Measurements from ENCODE around the gene PEX7. TPM values are rescaled to one million over a fixed set of nuclear protein-coding genes. Genes with fewer than 3 reads are reported as not detected.

Gene PEX7
- total RNA-seq, 1 experiment from 2014 or later = 9.9 TPM

- 0 out of 2 replicates have a peak, but pooled peaks cover 3% of the 10 kb centered on the region for H3K4me1 ChIP-seq (ENCODE audit: insufficient read depth, low read length)
- no peaks in the 10 kb centered on the region for H4K20me1 ChIP-seq (ENCODE audit: low read length)
- no peaks in the 10 kb centered on the region for H3K9me3 ChIP-seq (ENCODE audit: low read length)
- H3K4me3 ChIP-seq (ENCODE audit: low read length) = no peak overlapping the region
- no peaks in the 10 kb centered on the region for H3K79me2 ChIP-seq (ENCODE audit: low read length)
- no TSS peak for BruUV-seq (replicated peaks)
- H3K27me3 ChIP-seq (ENCODE audit: low read length) = no peaks in the 10 kb centered on the region
- no peaks in the 10 kb centered on the region for H3K36me3 ChIP-seq (ENCODE audit: low read depth, low read length)
- H3K9me2 ChIP-seq (replicated peaks; ENCODE audit: low read length) = no peaks in the 10 kb centered on the region
- DNase-seq = no peak
- no peak for TF ChIP-seq EZH2 (IDR thresholded peaks at IDR 0.05; ENCODE audit: low read length, unreplicated experiment)
- no peak for TF ChIP-seq EZH2phosphoT487 (IDR thresholded peaks at IDR 0.05; ENCODE audit: borderline replicate concordance, low read length)
- no peak for TF ChIP-seq CTCF (conservative IDR thresholded peaks at IDR 0.05; ENCODE audit: low read depth, low read length)
- H3K9ac ChIP-seq (ENCODE audit: low read length) = no peak overlapping the region
- no peak for ATAC-seq
- CTCF ChIA-PET = no interaction called here
- POLR2A ChIA-PET (ENCODE audit: unreplicated experiment) = no interaction called here
- intact Hi-C loops (cut with micrococcal nuclease) = no loop called here
- no peak overlapping the region for H3K27ac ChIP-seq (ENCODE audit: low read length)
- H3F3A ChIP-seq (ENCODE audit: low read length, unreplicated experiment) = no peaks in the 10 kb centered on the region
- no peak overlapping the region for H3K4me2 ChIP-seq (ENCODE audit: low read length)
- H2AFZ ChIP-seq (ENCODE audit: low read length) = no peak overlapping the region
These were observed 68.6 kb downstream of the PEX7 start for GRCh38 chr6:136890986-136891385.

- no peak overlapping the region for H3K27ac ChIP-seq (ENCODE audit: low read length)
- H3K4me2 ChIP-seq (ENCODE audit: low read length) = no peak overlapping the region
- H3K4me1 ChIP-seq (ENCODE audit: insufficient read depth, low read length) = 0 out of 2 replicates have a peak, but pooled peaks cover 3% of the 10 kb centered on the region
- no TSS peak for BruUV-seq (replicated peaks)
- H3F3A ChIP-seq (ENCODE audit: low read length, unreplicated experiment) = no peaks in the 10 kb centered on the region
- TF ChIP-seq EZH2 (IDR thresholded peaks at IDR 0.05; ENCODE audit: low read length, unreplicated experiment) = no peak
- TF ChIP-seq EZH2phosphoT487 (IDR thresholded peaks at IDR 0.05; ENCODE audit: borderline replicate concordance, low read length) = no peak
- no peak for TF ChIP-seq CTCF (conservative IDR thresholded peaks at IDR 0.05; ENCODE audit: low read depth, low read length)
- H2AFZ ChIP-seq (ENCODE audit: low read length) = no peak overlapping the region
- ATAC-seq (no peak), DNase-seq (no peak)
- no peak overlapping the region for H3K9ac ChIP-seq (ENCODE audit: low read length)
- ChIA-PET CTCF (no interaction called here), POLR2A (ENCODE audit: unreplicated experiment) (no interaction called here)
- H3K9me2 ChIP-seq (replicated peaks; ENCODE audit: low read length) = no peaks in the 10 kb centered on the region
- H3K9me3 ChIP-seq (ENCODE audit: low read length) = no peaks in the 10 kb centered on the region
- H3K79me2 ChIP-seq (ENCODE audit: low read length) = no peaks in the 10 kb centered on the region
- intact Hi-C loops (cut with micrococcal nuclease) = no loop called here
- H3K4me3 ChIP-seq (ENCODE audit: low read length) = no peak overlapping the region
- H3K27me3 ChIP-seq (ENCODE audit: low read length) = no peaks in the 10 kb centered on the region
- no peaks in the 10 kb centered on the region for H4K20me1 ChIP-seq (ENCODE audit: low read length)
- H3K36me3 ChIP-seq (ENCODE audit: low read depth, low read length) = no peaks in the 10 kb centered on the region
These were observed 70.8 kb downstream of the PEX7 start for GRCh38 chr6:136893187-136893586.

GRCh38 chr6:136895901-136896300, 73.5 kb downstream of the PEX7 start:
- H3K9me2 ChIP-seq (replicated peaks; ENCODE audit: low read length) = no peaks in the 10 kb centered on the region
- TF ChIP-seq EZH2phosphoT487 (IDR thresholded peaks at IDR 0.05; ENCODE audit: borderline replicate concordance, low read length) = no peak
- TF ChIP-seq CTCF (conservative IDR thresholded peaks at IDR 0.05; ENCODE audit: low read depth, low read length) = no peak
- TF ChIP-seq EZH2 (IDR thresholded peaks at IDR 0.05; ENCODE audit: low read length, unreplicated experiment) = no peak
- no peaks in the 10 kb centered on the region for H3K79me2 ChIP-seq (ENCODE audit: low read length)
- no peaks in the 10 kb centered on the region for H3K4me1 ChIP-seq (ENCODE audit: insufficient read depth, low read length)
- no peaks in the 10 kb centered on the region for H4K20me1 ChIP-seq (ENCODE audit: low read length)
- no TSS peak for BruUV-seq (replicated peaks)
- no peaks in the 10 kb centered on the region for H3K27me3 ChIP-seq (ENCODE audit: low read length)
- DNase-seq (no peak), ATAC-seq (no peak)
- peaks cover 3% of the 10 kb centered on the region; the same call in 1 of the 2 replicates for H3K36me3 ChIP-seq (ENCODE audit: low read depth, low read length)
- H2AFZ ChIP-seq (ENCODE audit: low read length) = no peak overlapping the region
- no peak overlapping the region for H3K4me2 ChIP-seq (ENCODE audit: low read length)
- H3K9me3 ChIP-seq (ENCODE audit: low read length) = no peaks in the 10 kb centered on the region
- intact Hi-C loops (cut with micrococcal nuclease) = no loop called here
- ChIA-PET CTCF (no interaction called here), POLR2A (ENCODE audit: unreplicated experiment) (no interaction called here)
- H3K9ac ChIP-seq (ENCODE audit: low read length) = no peak overlapping the region
- no peaks in the 10 kb centered on the region for H3F3A ChIP-seq (ENCODE audit: low read length, unreplicated experiment)
- H3K27ac ChIP-seq (ENCODE audit: low read length) = no peak overlapping the region
- no peak overlapping the region for H3K4me3 ChIP-seq (ENCODE audit: low read length)

Measured in PC-3 (cell line).